GM19025 (cell line): ENCODE data around the gene RAB21.
A peak's percentile ranks its signal among the peaks of the same experiment; 100 is the strongest.
"Not testable (repeated sequence)": the region's sequence is repeated elsewhere in the genome, so short reads cannot be mapped to it uniquely, and the experiment has no call there.

Experiments
- ATAC-seq: cut with Tn5 transposase; IDR thresholded peaks from one replicate; pipeline ENCODE4 v1.9.1; 2021; ENCODE audit warnings: mild to moderate bottlenecking, low read depth, moderate library complexity; ENCODE audit not compliant: unreplicated experiment

Gene RAB21

GRCh38 chr12:71748081-71748850, 6.4 kb upstream of the RAB21 start:
- ATAC-seq = no peak

GRCh38 chr12:71749666-71750065, 5.0 kb upstream of the RAB21 start:
- ATAC-seq = no peak

GRCh38 chr12:71752891-71753290, 1.8 kb upstream of the RAB21 start:
- no peak for ATAC-seq

- ATAC-seq = peak; percentile 43
Observed at GRCh38 chr12:71755146-71755892, 656 bp downstream of the RAB21 start.

- ATAC-seq = no peak
Observed at GRCh38 chr12:71756054-71756690, 1.5 kb downstream of the RAB21 start.

- no peak for ATAC-seq
Observed at GRCh38 chr12:71759941-71760340, 5.3 kb downstream of the RAB21 start.

GRCh38 chr12:71760471-71760870, 5.8 kb downstream of the RAB21 start:
- no peak for ATAC-seq

GRCh38 chr12:71761354-71761753, 6.7 kb downstream of the RAB21 start:
- not testable (repeated sequence) for ATAC-seq

GRCh38 chr12:71763677-71764379, 9.2 kb downstream of the RAB21 start:
- ATAC-seq = no peak

GRCh38 chr12:71764587-71765321, 10.1 kb downstream of the RAB21 start:
- no peak for ATAC-seq

- no peak for ATAC-seq
Observed at GRCh38 chr12:71766202-71766601, 11.5 kb downstream of the RAB21 start.

GRCh38 chr12:71767183-71767582, 12.5 kb downstream of the RAB21 start:
- no peak for ATAC-seq

GRCh38 chr12:71768900-71769299, 14.2 kb downstream of the RAB21 start:
- peak; percentile 46 for ATAC-seq

GRCh38 chr12:71771069-71771468, 16.4 kb downstream of the RAB21 start:
- no peak for ATAC-seq

- ATAC-seq = no peak
Observed at GRCh38 chr12:71772735-71773134, 18.1 kb downstream of the RAB21 start.

- no peak for ATAC-seq
Observed at GRCh38 chr12:71780237-71780822, 25.7 kb downstream of the RAB21 start.

- ATAC-seq = no peak
Observed at GRCh38 chr12:71782017-71782416, 27.4 kb downstream of the RAB21 start.

GRCh38 chr12:71786829-71787228, 32.2 kb downstream of the RAB21 start:
- no peak for ATAC-seq

GRCh38 chr12:71787580-71787979, 32.9 kb downstream of the RAB21 start:
- no peak for ATAC-seq

GRCh38 chr12:71790331-71790730, 35.7 kb downstream of the RAB21 start:
- ATAC-seq = no peak
